Measurements from ENCODE around the gene COL4A2.

- TF ChIP-seq POLR2A (IDR thresholded peaks at IDR 0.05), result no peak
- no peak for TF ChIP-seq CTCF (IDR thresholded peaks at IDR 0.05)
Measured at GRCh38 chr13:110329258-110329657, 22.2 kb downstream of the COL4A2 start.

Data from right lobe of liver (tissue), 4 donors.